ENCODE results near the gene MRPL41.
"Not testable (repeated sequence)": the region's sequence is repeated elsewhere in the genome, so short reads cannot be mapped to it uniquely, and the experiment has no call there.

Gene MRPL41

GRCh38 chr9:137590469-137591383 lies 39.0 kb downstream of the MRPL41 start, which contains the start of gene ZMYND19:
TSS of gene ZMYND19 (minus strand) at chr9:137590512. CDS start at chr9:137590263, 249 bp downstream.
- H3K4me3 ChIP-seq (ENCODE audit: low read length): peak within 1 kb of the TSS; percentile 85
- H3K9me3 ChIP-seq (ENCODE audit: insufficient read depth, low read depth, low read length): no peaks in the 10 kb centered on the region
- H3K36me3 ChIP-seq (ENCODE audit: insufficient read depth, low read depth, low read length): peaks cover 32% of the 10 kb centered on the region
- H3K27ac ChIP-seq (ENCODE audit: low read length): no peak within 1 kb of the TSS
- peak within 1 kb of the TSS; percentile 81 for H3K9ac ChIP-seq (ENCODE audit: low read depth, low read length)
- peaks cover 6% of the 10 kb centered on the region; the same call in 1 of the 2 replicates for H3K4me1 ChIP-seq (ENCODE audit: insufficient read depth, low read length)
- peaks cover 9% of the 10 kb centered on the region; the same call in 1 of the 2 replicates for H3K27me3 ChIP-seq (ENCODE audit: insufficient read depth, low read length)

GRCh38 chr9:137592767-137593166 lies 41.1 kb downstream of the MRPL41 start:
- H3K9me3 ChIP-seq (ENCODE audit: insufficient read depth, low read depth, low read length): no peaks in the 10 kb centered on the region
- peaks cover 11% of the 10 kb centered on the region for H3K36me3 ChIP-seq (ENCODE audit: insufficient read depth, low read depth, low read length)
- H3K4me3 ChIP-seq (ENCODE audit: low read length): no peak overlapping the region
- H3K4me1 ChIP-seq (ENCODE audit: insufficient read depth, low read length): peaks cover 6% of the 10 kb centered on the region; the same call in 1 of the 2 replicates
- peaks cover 9% of the 10 kb centered on the region; the same call in 1 of the 2 replicates for H3K27me3 ChIP-seq (ENCODE audit: insufficient read depth, low read length)
- H3K27ac ChIP-seq (ENCODE audit: low read length): no peak overlapping the region
- H3K9ac ChIP-seq (ENCODE audit: low read depth, low read length): no peak overlapping the region

- H3K27ac ChIP-seq (ENCODE audit: low read length): no peak overlapping the region
- H3K9ac ChIP-seq (ENCODE audit: low read depth, low read length): no peak overlapping the region
- H3K9me3 ChIP-seq (ENCODE audit: insufficient read depth, low read depth, low read length): no peaks in the 10 kb centered on the region
- peaks cover 7% of the 10 kb centered on the region for H3K36me3 ChIP-seq (ENCODE audit: insufficient read depth, low read depth, low read length)
- H3K27me3 ChIP-seq (ENCODE audit: insufficient read depth, low read length): peaks cover 9% of the 10 kb centered on the region; the same call in 1 of the 2 replicates
- peaks cover 6% of the 10 kb centered on the region; the same call in 1 of the 2 replicates for H3K4me1 ChIP-seq (ENCODE audit: insufficient read depth, low read length)
- H3K4me3 ChIP-seq (ENCODE audit: low read length): no peak overlapping the region
These were observed 41.5 kb downstream of the MRPL41 start for GRCh38 chr9:137593176-137593575.

- not testable (repeated sequence) for H3K27ac ChIP-seq (ENCODE audit: low read length); H3K36me3 ChIP-seq (ENCODE audit: insufficient read depth, low read depth, low read length); H3K4me1 ChIP-seq (ENCODE audit: insufficient read depth, low read length); H3K9ac ChIP-seq (ENCODE audit: low read depth, low read length); H3K27me3 ChIP-seq (ENCODE audit: insufficient read depth, low read length); H3K4me3 ChIP-seq (ENCODE audit: low read length); H3K9me3 ChIP-seq (ENCODE audit: insufficient read depth, low read depth, low read length)
These were observed 44.9 kb downstream of the MRPL41 start for GRCh38 chr9:137596577-137596976.

GRCh38 chr9:137598943-137599342 lies 47.3 kb downstream of the MRPL41 start:
- Histone ChIP-seq H3K27ac (ENCODE audit: low read length) (no peak overlapping the region), H3K4me3 (ENCODE audit: low read length) (no peak overlapping the region), H3K4me1 (ENCODE audit: insufficient read depth, low read length) (no peaks in the 10 kb centered on the region), H3K9ac (ENCODE audit: low read depth, low read length) (no peak overlapping the region), H3K36me3 (ENCODE audit: insufficient read depth, low read depth, low read length) (no peaks in the 10 kb centered on the region), H3K9me3 (ENCODE audit: insufficient read depth, low read depth, low read length) (no peaks in the 10 kb centered on the region), H3K27me3 (ENCODE audit: insufficient read depth, low read length) (peaks cover 13% of the 10 kb centered on the region)
